ENCODE data around the gene UGT2A1.

Gene UGT2A1

GRCh38 chr4:69584135-69584534, 68.9 kb downstream of the UGT2A1 start:
- no peak for DNase-seq

GRCh38 chr4:69583543-69583942, 69.5 kb downstream of the UGT2A1 start:
- DNase-seq = no peak

GRCh38 chr4:69577245-69577644, 75.8 kb downstream of the UGT2A1 start:
- no peak for DNase-seq

GRCh38 chr4:69576251-69576877, 76.7 kb downstream of the UGT2A1 start:
- no peak for DNase-seq

- no peak for DNase-seq
These were observed 84.3 kb downstream of the UGT2A1 start for GRCh38 chr4:69568787-69569186.

- DNase-seq = no peak
These were observed 89.6 kb downstream of the UGT2A1 start for GRCh38 chr4:69563424-69563823.

DNA sequence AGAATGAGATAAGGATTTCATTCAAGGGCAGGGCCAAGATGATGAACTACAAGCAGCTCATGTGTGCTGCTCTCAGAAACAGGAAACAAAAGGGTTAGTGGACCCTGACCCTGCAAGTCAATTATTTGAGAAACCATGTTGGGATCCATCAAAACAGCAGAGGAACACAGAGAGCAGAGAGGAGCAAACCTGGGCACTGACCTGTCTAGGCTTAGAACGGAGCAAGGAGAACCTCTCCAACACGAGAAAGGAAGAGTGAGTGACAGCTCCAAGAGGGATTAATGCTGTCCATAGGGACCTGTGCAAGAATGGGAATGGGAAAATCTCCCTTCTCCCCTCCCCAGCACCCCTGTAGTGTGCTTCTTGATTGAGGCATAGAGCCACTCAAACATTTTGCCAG, 103.4 kb downstream of the UGT2A1 start:
- DNase-seq = no peak

GRCh38 chr4:69546134-69546765, 106.8 kb downstream of the UGT2A1 start:
- DNase-seq = no peak

All from activated effector memory CD4-positive, alpha-beta T cell treated with anti-CD3 and anti-CD28 coated beads, Interleukin-2, amount 50 U/mL, for 16 hours (primary cell).